Sigmoid colon (tissue), 7 donors: ENCODE measurements around the gene EGLN1. TPM values are rescaled to one million over a fixed set of nuclear protein-coding genes. Genes with fewer than 3 reads are reported as not detected.
"Not testable (repeated sequence)": the region's sequence is repeated elsewhere in the genome, so short reads cannot be mapped to it uniquely, and the experiment has no call there.

Source experiments
- DNase-seq: peaks from one replicate; pipeline ENCODE4 v3.0.0-alpha.2; 2019
- H3K27ac ChIP-seq, 4 donors: fragments of 200-600 bp; sonication (generic); one replicate each; pipeline ENCODE4 v1.5.1; 2016 to 2019; ENCODE audit warnings: mild to moderate bottlenecking in 1 of 4
- H3K27me3 ChIP-seq, 3 donors: fragments of 200-600 bp; sonication (generic); one replicate each; pipeline ENCODE4 v1.5.1; 2019; ENCODE audit warnings: mild to moderate bottlenecking in 1 of 3
- H3K36me3 ChIP-seq, 4 donors: fragments of 200-600 bp; sonication (generic); one replicate each; pipeline ENCODE4 v1.5.1; 2016 to 2019
- H3K4me1 ChIP-seq, 4 donors: fragments of 200-600 bp; sonication (generic); one replicate each; pipeline ENCODE4 v1.5.1; 2017 to 2019
- H3K4me3 ChIP-seq, 4 donors: fragments of 200-600 bp; sonication (generic); one replicate each; pipeline ENCODE4 v1.5.1; 2017 to 2019; ENCODE audit warnings: mild to moderate bottlenecking in 2 of 4, moderate library complexity in 1 of 4
- H3K9me3 ChIP-seq, 4 donors: fragments of 200-600 bp in 3 of 4; sonication (generic) in 3 of 4; one replicate each; pipeline versions ENCODE4 v1.5.1 to v1.6.1; 2013 to 2019
- EP300 ChIP-seq, 4 donors: sonication (generic); formaldehyde crosslinking; IDR thresholded peaks; one replicate each; pipeline ENCODE4 v1.6.1; 2017; ENCODE audit warnings: antibody characterized with exemption in 4 of 4
- POLR2A ChIP-seq, 2 donors: fragments of 450-650 bp; IDR thresholded peaks; one replicate each; pipeline ENCODE4 v1.6.1; 2016; ENCODE audit warnings: antibody characterized with exemption in 2 of 2, mild to moderate bottlenecking in 2 of 2, moderate library complexity in 2 of 2
- POLR2AphosphoS5 ChIP-seq, 4 donors: sonication (generic); formaldehyde crosslinking; IDR thresholded peaks; one replicate each; pipeline ENCODE4 v1.6.1; 2017; ENCODE audit warnings: antibody characterized with exemption in 4 of 4
- WGBS, 2 donors: extraction: QIAGEN DNeasy Blood & Tissue Kit; methylation state at CpG; one replicate each; pipeline ENCODE4 v1.1.7; 2013; 5-methylcytosine and 5-hydroxymethylcytosine counted together
- intact Hi-C: fragments of 100-400 bp; cut with DNase I; formaldehyde crosslinking; loops from one replicate; pipeline ENCODE4 v1.15.1; 2023
- polyA plus RNA-seq, 3 donors: library from polyadenylated mRNA; stranded (reverse); fragments of 200-250 nt; gene quantifications; one replicate each; pipeline ENCODE4 v1.2.3, GENCODE V29; 2013
- total RNA-seq, 4 donors: library from RNA; depleted of rRNA; stranded (reverse); fragments of >200 nt; gene quantifications; one replicate each; pipeline ENCODE4 v1.1.0, GENCODE V29; 2016
- TF ChIP-seq, protein P1 (sequence below), 4 experiments: fragments of 450-650 bp in 3 of 4; fragments of 200-600 bp in 1 of 4; IDR thresholded peaks; one replicate each; pipeline ENCODE4 v1.5.1; 2016 to 2019; ENCODE audit warnings: antibody characterized with exemption in 4 of 4, mild to moderate bottlenecking in 3 of 4, moderate library complexity in 2 of 4
- donor health status: healthy with polysubstance abuse.
- donor health status: Bipolar disorder and iron deficiency.
- donor health status: healthy.

The EGLN1 gene
- total and polyA plus RNA-seq, 7 donors, result 16.2 to 51.7 (median 37.8) TPM

DNA sequence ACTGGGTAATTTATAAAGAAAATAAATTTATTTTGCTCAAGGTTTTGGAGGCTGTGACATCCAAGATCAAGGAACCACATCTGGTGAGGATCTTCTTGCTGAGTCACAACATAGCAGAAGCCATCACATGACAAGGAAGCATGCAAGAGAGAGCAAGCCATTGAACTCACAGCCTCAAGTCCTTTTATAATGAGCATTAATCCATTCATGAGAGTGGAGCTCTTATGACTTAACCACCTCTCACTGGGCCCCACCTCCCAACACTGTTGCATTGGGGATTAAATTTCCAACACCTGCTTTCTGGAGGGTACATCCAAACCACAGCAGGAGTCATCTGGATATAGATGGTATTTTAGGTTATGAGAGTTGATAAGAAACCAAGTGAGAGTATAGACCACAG lies 20.6 kb upstream of the EGLN1 start:
- H3K36me3 ChIP-seq, result no peaks in the 10 kb centered on the region
- no peaks in the 10 kb centered on the region for H3K27me3 ChIP-seq
- H3K4me3 ChIP-seq, result no peak overlapping the region
- H3K4me1 ChIP-seq, result peaks cover 0 to 6% (median 0%) of the 10 kb centered on the region in 4 donors
- H3K9me3 ChIP-seq, result no peaks in the 10 kb centered on the region
- no peak overlapping the region for H3K27ac ChIP-seq
- intact Hi-C loops, result no loop called here
- TF ChIP-seq EP300 (IDR thresholded peaks at IDR 0.05), result no peak
- TF ChIP-seq, protein P1, sequence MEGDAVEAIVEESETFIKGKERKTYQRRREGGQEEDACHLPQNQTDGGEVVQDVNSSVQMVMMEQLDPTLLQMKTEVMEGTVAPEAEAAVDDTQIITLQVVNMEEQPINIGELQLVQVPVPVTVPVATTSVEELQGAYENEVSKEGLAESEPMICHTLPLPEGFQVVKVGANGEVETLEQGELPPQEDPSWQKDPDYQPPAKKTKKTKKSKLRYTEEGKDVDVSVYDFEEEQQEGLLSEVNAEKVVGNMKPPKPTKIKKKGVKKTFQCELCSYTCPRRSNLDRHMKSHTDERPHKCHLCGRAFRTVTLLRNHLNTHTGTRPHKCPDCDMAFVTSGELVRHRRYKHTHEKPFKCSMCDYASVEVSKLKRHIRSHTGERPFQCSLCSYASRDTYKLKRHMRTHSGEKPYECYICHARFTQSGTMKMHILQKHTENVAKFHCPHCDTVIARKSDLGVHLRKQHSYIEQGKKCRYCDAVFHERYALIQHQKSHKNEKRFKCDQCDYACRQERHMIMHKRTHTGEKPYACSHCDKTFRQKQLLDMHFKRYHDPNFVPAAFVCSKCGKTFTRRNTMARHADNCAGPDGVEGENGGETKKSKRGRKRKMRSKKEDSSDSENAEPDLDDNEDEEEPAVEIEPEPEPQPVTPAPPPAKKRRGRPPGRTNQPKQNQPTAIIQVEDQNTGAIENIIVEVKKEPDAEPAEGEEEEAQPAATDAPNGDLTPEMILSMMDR (IDR thresholded peaks at IDR 0.05), result no peak
- no peak for TF ChIP-seq POLR2AphosphoS5 (IDR thresholded peaks at IDR 0.05)
- no peak for TF ChIP-seq POLR2A (IDR thresholded peaks at IDR 0.05)
- no peak for DNase-seq

DNA sequence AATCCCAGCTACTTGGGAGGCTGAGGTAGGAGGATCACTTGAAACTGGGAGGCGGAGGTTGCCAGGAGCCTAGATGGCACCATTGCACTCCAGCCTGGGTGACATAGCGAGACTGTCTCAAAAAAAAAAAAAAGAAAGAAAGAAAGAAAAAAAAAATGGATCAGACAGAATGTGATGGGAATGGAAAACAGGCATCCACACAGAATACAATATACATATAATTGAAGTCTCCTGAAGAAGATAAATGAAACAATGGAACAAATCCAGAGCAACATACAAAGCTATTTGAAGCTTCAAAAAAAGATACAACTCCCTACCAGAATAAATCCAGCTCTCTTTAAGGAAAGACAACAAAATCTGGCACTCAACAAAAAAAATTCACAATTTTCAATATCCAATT lies 10.9 kb upstream of the EGLN1 start:
- TF ChIP-seq, protein P1 (IDR thresholded peaks at IDR 0.05), result no peak
- no peak for TF ChIP-seq POLR2A (IDR thresholded peaks at IDR 0.05)
- DNase-seq, result no peak
- WGBS, 2 donors, result 95 to 97% methylated on average over 2 of the region's 2 CpGs
- no peaks in the 10 kb centered on the region for H3K4me1 ChIP-seq
- intact Hi-C loops, result no loop called here
- H3K36me3 ChIP-seq, result no peaks in the 10 kb centered on the region
- no peak overlapping the region for H3K4me3 ChIP-seq
- no peak overlapping the region for H3K27ac ChIP-seq
- no peaks in the 10 kb centered on the region for H3K27me3 ChIP-seq
- H3K9me3 ChIP-seq, result no peaks in the 10 kb centered on the region

DNA sequence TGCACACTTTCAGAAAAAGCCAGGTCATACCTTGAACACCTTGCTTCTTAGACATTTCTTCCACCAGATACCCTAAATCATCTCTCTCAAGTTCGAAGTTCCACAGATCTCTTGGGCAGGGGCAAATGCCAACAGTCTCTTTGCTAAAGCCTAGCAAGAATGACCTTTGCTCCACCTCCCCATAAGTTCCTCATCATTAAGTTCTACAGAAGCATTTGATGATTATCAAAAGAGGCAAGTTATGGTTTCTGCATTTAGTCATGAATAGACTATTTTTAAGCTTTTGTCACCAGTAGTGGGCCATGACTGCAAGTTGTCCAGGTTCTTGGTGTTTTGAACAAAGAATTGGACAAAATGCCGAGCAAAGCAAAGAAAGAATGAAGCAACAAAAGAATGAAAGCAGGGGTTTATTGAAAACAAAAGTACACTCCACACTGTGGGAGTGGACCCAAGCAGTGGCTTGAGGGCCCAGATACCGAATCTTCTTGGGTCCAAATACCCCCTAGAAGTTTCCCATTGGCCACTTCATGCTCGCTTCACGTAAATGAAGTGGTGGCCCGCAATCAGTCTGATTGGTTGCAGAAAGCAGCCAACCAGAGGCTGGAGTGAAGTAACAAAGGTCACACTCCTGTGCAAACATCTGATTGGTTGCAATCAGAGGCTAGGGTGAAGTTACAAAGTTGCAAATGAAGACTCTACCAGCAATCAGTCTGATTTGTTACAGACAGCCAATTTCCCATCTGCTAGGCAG lies 9.8 kb upstream of the EGLN1 start:
- no peaks in the 10 kb centered on the region for H3K4me1 ChIP-seq
- no peaks in the 10 kb centered on the region for H3K36me3 ChIP-seq
- DNase-seq, result no peak
- no peak overlapping the region for H3K4me3 ChIP-seq
- 80 to 90% methylated on average over 6 of the region's 6 CpGs for WGBS, 2 donors
- intact Hi-C loops, result no loop called here
- no peaks in the 10 kb centered on the region for H3K27me3 ChIP-seq
- TF ChIP-seq, protein P1 (IDR thresholded peaks at IDR 0.05), result no peak
- no peak for TF ChIP-seq POLR2AphosphoS5 (IDR thresholded peaks at IDR 0.05)
- no peak for TF ChIP-seq EP300 (IDR thresholded peaks at IDR 0.05)
- TF ChIP-seq POLR2A (IDR thresholded peaks at IDR 0.05), result no peak
- H3K9me3 ChIP-seq, result no peaks in the 10 kb centered on the region
- H3K27ac ChIP-seq, result no peak overlapping the region

DNA sequence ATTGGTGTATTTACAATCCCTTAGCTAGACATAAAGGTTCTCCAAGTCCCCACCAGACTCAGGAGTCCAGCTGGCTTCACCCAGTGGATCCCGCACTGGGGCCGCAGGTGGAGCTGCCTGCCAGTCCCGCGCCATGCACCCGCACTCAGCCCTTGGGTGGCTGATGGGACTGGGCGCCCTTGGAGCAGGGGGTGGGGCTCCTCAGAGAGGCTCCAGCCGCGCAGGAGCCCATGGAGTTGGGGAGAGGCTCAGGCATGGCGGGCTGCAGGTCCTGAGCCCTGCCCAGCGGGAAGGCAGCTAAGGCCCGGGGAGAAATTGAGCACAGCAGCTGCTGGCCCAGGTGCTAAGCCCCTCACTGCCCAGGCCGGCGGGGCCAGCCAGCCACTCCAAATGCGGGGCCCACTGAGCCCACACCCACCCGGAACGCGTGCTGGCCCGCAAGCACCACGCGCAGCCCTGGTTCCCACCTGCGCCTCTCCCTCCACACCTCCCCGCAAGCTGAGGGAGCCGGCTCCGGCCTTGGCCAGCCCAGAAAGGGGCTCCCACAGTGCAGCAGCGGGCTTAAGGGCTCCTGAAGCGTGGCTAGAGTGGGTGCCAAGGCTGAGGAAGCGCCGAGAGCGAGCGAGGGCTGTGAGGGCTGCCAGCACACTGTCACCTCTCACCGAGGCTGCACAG lies 8.7 kb upstream of the EGLN1 start:
- H3K9me3 ChIP-seq, H3K4me3 ChIP-seq, DNase-seq, H3K27ac ChIP-seq, intact Hi-C loops, H3K4me1 ChIP-seq, H3K36me3 ChIP-seq, H3K27me3 ChIP-seq: not testable (repeated sequence)
- WGBS, 2 donors, result 93 to 97% methylated on average over 31 of the region's 31 CpGs

DNA sequence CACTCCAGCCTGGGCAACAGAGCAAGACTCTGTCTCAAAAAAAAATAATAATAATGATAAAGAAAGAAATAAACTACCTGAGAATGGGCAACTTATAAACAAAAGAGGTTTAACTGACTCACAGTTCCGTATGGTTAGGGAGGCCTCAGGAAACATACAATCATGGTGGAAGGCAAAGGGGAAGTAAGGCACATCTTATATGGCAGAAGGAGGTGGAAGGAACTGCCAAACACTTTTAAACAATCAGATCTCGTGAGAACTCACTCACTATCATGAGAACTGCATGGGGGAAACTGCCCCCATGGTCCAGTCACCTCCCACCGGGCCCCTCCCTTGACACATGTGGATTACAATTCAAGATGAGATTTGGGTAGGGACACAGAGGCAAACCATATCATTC lies 6.3 kb upstream of the EGLN1 start:
- TF ChIP-seq EP300 (IDR thresholded peaks at IDR 0.05) (no peak), POLR2A (IDR thresholded peaks at IDR 0.05) (no peak), POLR2AphosphoS5 (IDR thresholded peaks at IDR 0.05) (no peak)
- TF ChIP-seq, protein P1 (IDR thresholded peaks at IDR 0.05), result no peak
- Histone ChIP-seq H3K36me3 (no peaks in the 10 kb centered on the region), H3K27me3 (no peaks in the 10 kb centered on the region), H3K9me3 (no peaks in the 10 kb centered on the region), H3K4me1 (peaks cover 0 to 6% (median 3%) of the 10 kb centered on the region in 4 donors), H3K4me3 (no peak overlapping the region), H3K27ac (no peak overlapping the region)
- intact Hi-C loops, result no loop called here
- DNase-seq, result no peak
- WGBS, 2 donors, result 81 to 91% methylated on average over 3 of the region's 3 CpGs
